HG03432 (cell line): ENCODE data around the gene CISD3.

Experiments used
- ATAC-seq: cut with Tn5 transposase; IDR thresholded peaks from one replicate; pipeline ENCODE4 v1.9.1; 2021; ENCODE audit warnings: mild to moderate bottlenecking, moderate library complexity; ENCODE audit not compliant: unreplicated experiment

Gene CISD3

GRCh38 chr17:38729886-38730525, at the start of gene CISD3:
CISD3 (plus strand) TSS chr17:38730341; CDS start chr17:38730359, 18 bp downstream.
- peak; percentile 77 for ATAC-seq

GRCh38 chr17:38681096-38681495, 49.0 kb upstream of the CISD3 start:
- ATAC-seq = no peak

- ATAC-seq = no peak
These were observed 44.6 kb upstream of the CISD3 start for GRCh38 chr17:38685491-38685890.

GRCh38 chr17:38687286-38687685, 42.9 kb upstream of the CISD3 start:
- no peak for ATAC-seq

- ATAC-seq = no peak
These were observed 39.8 kb upstream of the CISD3 start for GRCh38 chr17:38690386-38690785.

GRCh38 chr17:38691154-38691553, 39.0 kb upstream of the CISD3 start:
- no peak for ATAC-seq

GRCh38 chr17:38693700-38694329, 36.3 kb upstream of the CISD3 start:
- ATAC-seq = no peak

- ATAC-seq = no peak
These were observed 32.9 kb upstream of the CISD3 start for GRCh38 chr17:38697061-38697820.

- no peak for ATAC-seq
These were observed 31.4 kb upstream of the CISD3 start for GRCh38 chr17:38698760-38699159.

- ATAC-seq = peak; percentile 20
These were observed 28.5 kb upstream of the CISD3 start for GRCh38 chr17:38701504-38702165.

GRCh38 chr17:38702166-38702915, 27.8 kb upstream of the CISD3 start:
- ATAC-seq = peak; percentile 29

- ATAC-seq = no peak
These were observed 27.0 kb upstream of the CISD3 start for GRCh38 chr17:38702916-38703741.

- ATAC-seq = peak; percentile 19
These were observed 26.2 kb upstream of the CISD3 start for GRCh38 chr17:38703742-38704605.

GRCh38 chr17:38704606-38705522, 25.3 kb upstream of the CISD3 start, which contains the start of gene MLLT6:
MLLT6 (plus strand) TSS chr17:38705273; CDS start chr17:38705633, 360 bp downstream.
- no peak for ATAC-seq

GRCh38 chr17:38705523-38705802, 24.7 kb upstream of the CISD3 start:
- ATAC-seq = no peak

- no peak for ATAC-seq
These were observed 24.2 kb upstream of the CISD3 start for GRCh38 chr17:38705803-38706504.

GRCh38 chr17:38706505-38707216, 23.5 kb upstream of the CISD3 start:
- ATAC-seq = no peak
